HFFc6 (cell line): ENCODE data around the gene OR4D6. TPM values are rescaled to one million over a fixed set of nuclear protein-coding genes. Genes with fewer than 3 reads are reported as not detected.

Experiments
- DNase-seq: peaks from one replicate; pipeline ENCODE4 v3.0.0-alpha.2; 2018
- H3K27ac Mint-ChIP-seq: 2 replicates; pipeline ENCODE4 v1.8.0; 2020; ENCODE audit warnings: mild to moderate bottlenecking, mixed read lengths
- H3K27me3 Mint-ChIP-seq: 2 replicates; pipeline ENCODE4 v1.8.0; 2021; ENCODE audit warnings: mild to moderate bottlenecking, moderate library complexity, mixed read lengths; ENCODE audit not compliant: insufficient read depth
- H3K36me3 Mint-ChIP-seq: 2 replicates; pipeline ENCODE4 v1.8.0; 2021; ENCODE audit warnings: low read depth, mixed read lengths
- H3K4me1 Mint-ChIP-seq: 2 replicates; pipeline ENCODE4 v1.8.0; 2020; ENCODE audit warnings: low read depth, mixed read lengths
- H3K4me3 Mint-ChIP-seq: 2 replicates; pipeline ENCODE4 v1.8.0; 2020; ENCODE audit warnings: mild to moderate bottlenecking, moderate library complexity, mixed read lengths
- H3K9me3 Mint-ChIP-seq: 2 replicates; pipeline ENCODE4 v1.8.0; 2020; ENCODE audit warnings: mild to moderate bottlenecking, mixed read lengths
- total RNA-seq, 6 experiments: library from RNA; stranded (reverse); fragmentation: NEBNext Ultra II Directional; extraction: Animal tissue kit (Norgen Biotek cat#: 25700); gene quantifications; 2 replicates in 1 of 6; 3 replicates in 5 of 6; pipeline ENCODE4 v1.2.3, GENCODE V29; 2021
- TF ChIP-seq, protein P1 (sequence below): fragments of 200-600 bp; sonication (generic); IDR thresholded peaks from 2 replicates; pipeline ENCODE4 v1.5.0; 2021; ENCODE audit warnings: antibody characterized with exemption, mild to moderate bottlenecking

The OR4D6 gene
- total RNA-seq, 6 experiments from 2014 or later = not detected

DNA sequence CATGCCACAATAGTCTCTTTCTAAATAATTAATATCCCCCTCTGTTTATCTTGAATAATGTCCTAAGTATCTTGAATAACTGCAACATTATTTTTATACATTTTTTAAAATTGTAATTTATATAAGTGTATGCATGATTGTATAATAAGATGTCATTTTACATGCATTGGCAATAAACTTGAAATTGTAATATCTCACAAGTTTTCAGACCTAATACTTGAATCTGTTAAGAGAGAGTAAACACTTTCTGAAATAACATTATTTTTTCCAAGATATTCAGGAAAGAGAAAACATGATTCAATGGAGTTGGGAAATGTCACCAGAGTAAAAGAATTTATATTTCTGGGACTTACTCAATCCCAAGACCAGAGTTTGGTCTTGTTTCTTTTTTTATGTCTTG lies 46.5 kb downstream of the OR4D6 start, which contains the start of gene OR4D11:
Gene OR4D11, plus strand, starts transcription at position 301 of the 400 bp plus-strand sequence. Its CDS starts 0 bp downstream, at position 301.
- no peak within 1 kb of the TSS for H3K27ac Mint-ChIP-seq
- H3K9me3 Mint-ChIP-seq = no peaks in the 10 kb centered on the region
- H3K4me1 Mint-ChIP-seq = no peaks in the 10 kb centered on the region
- TF ChIP-seq, protein P1, sequence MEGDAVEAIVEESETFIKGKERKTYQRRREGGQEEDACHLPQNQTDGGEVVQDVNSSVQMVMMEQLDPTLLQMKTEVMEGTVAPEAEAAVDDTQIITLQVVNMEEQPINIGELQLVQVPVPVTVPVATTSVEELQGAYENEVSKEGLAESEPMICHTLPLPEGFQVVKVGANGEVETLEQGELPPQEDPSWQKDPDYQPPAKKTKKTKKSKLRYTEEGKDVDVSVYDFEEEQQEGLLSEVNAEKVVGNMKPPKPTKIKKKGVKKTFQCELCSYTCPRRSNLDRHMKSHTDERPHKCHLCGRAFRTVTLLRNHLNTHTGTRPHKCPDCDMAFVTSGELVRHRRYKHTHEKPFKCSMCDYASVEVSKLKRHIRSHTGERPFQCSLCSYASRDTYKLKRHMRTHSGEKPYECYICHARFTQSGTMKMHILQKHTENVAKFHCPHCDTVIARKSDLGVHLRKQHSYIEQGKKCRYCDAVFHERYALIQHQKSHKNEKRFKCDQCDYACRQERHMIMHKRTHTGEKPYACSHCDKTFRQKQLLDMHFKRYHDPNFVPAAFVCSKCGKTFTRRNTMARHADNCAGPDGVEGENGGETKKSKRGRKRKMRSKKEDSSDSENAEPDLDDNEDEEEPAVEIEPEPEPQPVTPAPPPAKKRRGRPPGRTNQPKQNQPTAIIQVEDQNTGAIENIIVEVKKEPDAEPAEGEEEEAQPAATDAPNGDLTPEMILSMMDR = no peak
- no peaks in the 10 kb centered on the region for H3K36me3 Mint-ChIP-seq
- no peak for DNase-seq
- H3K27me3 Mint-ChIP-seq = peaks cover 6% of the 10 kb centered on the region
- no peak within 1 kb of the TSS for H3K4me3 Mint-ChIP-seq

Other genes with a start within 250 kb of the OR4D6 start
- gene MPEG1, start 244.0 kb upstream of the OR4D6 start, total RNA-seq = not detected
- gene OR5AN1, start 98.1 kb upstream of the OR4D6 start, total RNA-seq = not detected
- gene OR5A2, start 30.5 kb upstream of the OR4D6 start, total RNA-seq = not detected
- not detected for gene OR5A1, start 20.5 kb upstream of the OR4D6 start, total RNA-seq
- gene OR4D10, start 16.4 kb downstream of the OR4D6 start, total RNA-seq = not detected
- gene OR4D11, start 46.6 kb downstream of the OR4D6 start, total RNA-seq = not detected
- gene OR4D9, start 54.6 kb downstream of the OR4D6 start, total RNA-seq = not detected
- 10 to 100 TPM; 39.0 to 45.6 (median 42.9) TPM for gene OSBP, start 158.8 kb downstream of the OR4D6 start, total RNA-seq
- 10 to 100 TPM; 29.0 to 40.3 (median 35.2) TPM for gene PATL1, start 212.1 kb downstream of the OR4D6 start, total RNA-seq